GM12878 (cell line): Measurements from ENCODE around the gene DYNC1H1. TPM values are rescaled to one million over a fixed set of nuclear protein-coding genes. Genes with fewer than 3 reads are reported as not detected.

ENCODE experiments used
- ATAC-seq: fragments of 200-7000 bp; cut with Tn5 transposase; 3 replicates; pipeline ENCODE4 v1.9.1; 2020; ENCODE audit warnings: mild to moderate bottlenecking, moderate library complexity
- BruUV-seq: library from RNA; stranded (reverse); fragments of 400-500 nt; replicated peaks from 2 replicates; lab custom pipeline; 2021; lab: Mats Ljungman, UMichigan
- CTCF ChIA-PET: fragments of 300-600 bp; sonication (Branson Sonifier 250); formaldehyde crosslinking; extraction: SDS; loops from one replicate; lab custom pipeline; 2021; ENCODE audit warnings: inconsistent platforms; lab: Yijun Ruan, JAX
- POLR2A ChIA-PET: fragments of 350-600 bp; formaldehyde crosslinking; extraction: SDS; loops from one replicate; lab custom pipeline; 2021; ENCODE audit warnings: inconsistent platforms; lab: Charles Lee
- RAD21 ChIA-PET: fragments of 300-600 bp; sonication (Branson Sonifier 250); formaldehyde crosslinking; loops from one replicate; lab custom pipeline; 2023; ENCODE audit warnings: antibody characterized with exemption; ENCODE audit not compliant: unreplicated experiment; lab: Charles Lee
- SMC1A ChIA-PET: fragments of 300-600 bp; sonication (Branson Sonifier 250); formaldehyde crosslinking; loops from one replicate; lab custom pipeline; 2023; ENCODE audit not compliant: unreplicated experiment, uncharacterized antibody; lab: Charles Lee
- DNase-seq: peaks from one replicate; pipeline ENCODE4 v3.0.0-alpha.2; 2011; ENCODE audit warnings: low read depth, low spot score
- FAIRE-seq: peaks from 3 replicates; lab custom pipeline; 2011; peaks lifted over from hg19 to GRCh38; lab: Jason Lieb, UNC
- H2AFZ ChIP-seq: 2 replicates; pipeline ENCODE4 v1.6.0; 2011; ENCODE audit warnings: low read depth, low read length, control low read depth; ENCODE audit not compliant: control insufficient read depth
- H3K27ac ChIP-seq: 2 replicates; pipeline ENCODE4 v1.5.1; 2011; ENCODE audit warnings: control low read depth; ENCODE audit not compliant: control insufficient read depth, insufficient read depth
- H3K27me3 ChIP-seq, 2 experiments: replicated peaks in 1 of 2; 2 replicates each; pipeline versions ENCODE4 v1.6.0 to v1.6.1; 2011; ENCODE audit warnings: low read length in 1 of 2; ENCODE audit not compliant: control insufficient read depth in 2 of 2, insufficient read depth in 2 of 2
- H3K36me3 ChIP-seq, 2 experiments: 2 replicates each; pipeline ENCODE4 v1.5.1; 2011; ENCODE audit warnings: low read length in 1 of 2; ENCODE audit not compliant: control insufficient read depth in 2 of 2, insufficient read depth in 2 of 2
- H3K4me1 ChIP-seq: 2 replicates; pipeline ENCODE4 v1.6.1; 2011; ENCODE audit warnings: mild to moderate bottlenecking, low read length, moderate library complexity, mixed read lengths; ENCODE audit not compliant: control insufficient read depth, insufficient read depth
- H3K4me2 ChIP-seq: 2 replicates; pipeline ENCODE4 v1.6.0; 2011; ENCODE audit warnings: control low read depth; ENCODE audit not compliant: control insufficient read depth, insufficient read depth
- H3K4me3 ChIP-seq: fragments of 200-600 bp; sonication (generic); 2 replicates; pipeline ENCODE4 v1.5.1; 2016
- H3K79me2 ChIP-seq: 2 replicates; pipeline ENCODE4 v1.6.0; 2011; ENCODE audit warnings: low read length; ENCODE audit not compliant: control insufficient read depth, insufficient read depth
- H3K9ac ChIP-seq: 2 replicates; pipeline ENCODE4 v1.8.0; 2011; ENCODE audit warnings: low read length, control low read depth, mixed read lengths; ENCODE audit not compliant: control insufficient read depth, insufficient read depth
- H3K9me3 ChIP-seq: replicated peaks from 3 replicates; pipeline ENCODE4 v1.5.1; 2011; ENCODE audit warnings: mild to moderate bottlenecking, low read length; ENCODE audit not compliant: control insufficient read depth, insufficient read depth
- H4K20me1 ChIP-seq: 2 replicates; pipeline ENCODE4 v1.6.0; 2011; ENCODE audit not compliant: control insufficient read depth, insufficient read depth
- CBX5 ChIP-seq: sonication (generic); IDR thresholded peaks from 2 replicates; pipeline ENCODE4 v1.6.1; 2016; ENCODE audit warnings: low read depth, moderate library complexity, mild to moderate bottlenecking, inconsistent platforms
- CTCF ChIP-seq, 3 experiments: IDR thresholded peaks in 2 of 3; conservative IDR thresholded peaks in 1 of 3; 2 replicates each; pipeline ENCODE4 v1.5.1; 2011; ENCODE audit warnings: low read depth in 3 of 3, low read length in 3 of 3, mild to moderate bottlenecking in 3 of 3, control low read depth in 2 of 3, moderate library complexity in 2 of 3, inconsistent platforms in 1 of 3, mixed read lengths in 1 of 3; ENCODE audit not compliant: control insufficient read depth in 2 of 3, insufficient read depth in 1 of 3; ENCODE audit errors: extremely low read depth in 1 of 3
- ELK1 ChIP-seq: IDR thresholded peaks from 2 replicates; pipeline ENCODE4 v1.6.1; 2012; ENCODE audit warnings: low read depth, low read length, improper control_type of control experiment
- FOXK2 ChIP-seq: fragments of 450-650 bp; IDR thresholded peaks from 2 replicates; pipeline ENCODE4 v1.6.1; 2017; ENCODE audit warnings: mild to moderate bottlenecking, moderate library complexity
- IRF3 ChIP-seq: fragments of 450-650 bp; IDR thresholded peaks from 2 replicates; pipeline ENCODE4 v1.6.1; 2014; ENCODE audit warnings: mild to moderate bottlenecking
- IRF5 ChIP-seq: fragments of 450-650 bp; IDR thresholded peaks from 2 replicates; pipeline ENCODE4 v1.6.1; 2017; ENCODE audit warnings: borderline replicate concordance
- PKNOX1 ChIP-seq: fragments of 450-650 bp; IDR thresholded peaks from 2 replicates; pipeline ENCODE4 v1.6.1; 2016; ENCODE audit warnings: mild to moderate bottlenecking
- RBBP5 ChIP-seq: fragments of 200-600 bp; sonication (generic); conservative IDR thresholded peaks from 2 replicates; pipeline ENCODE4 v1.6.1; 2016
- ZBTB11 ChIP-seq: fragments of 450-650 bp; formaldehyde crosslinking; IDR thresholded peaks from 2 replicates; pipeline ENCODE4 v1.5.0; 2022; ENCODE audit warnings: mild to moderate bottlenecking, missing genetic modification characterization
- ZNF274 ChIP-seq: IDR thresholded peaks from one replicate; pipeline ENCODE4 v1.8.0; 2011; ENCODE audit not compliant: insufficient read length, insufficient read depth
- ZNF622 ChIP-seq: fragments of 450-650 bp; IDR thresholded peaks from 2 replicates; pipeline ENCODE4 v1.6.1; 2017; ENCODE audit warnings: mild to moderate bottlenecking, inconsistent platforms
- WGBS: methylation state at CpG from one replicate; pipeline ENCODE4 v1.1.6; 2016; ENCODE audit warnings: low lambda C conversion rate; ENCODE audit not compliant: insufficient replicate concordance, insufficient coverage; ENCODE audit errors: missing lambda C conversion rate; 5-methylcytosine and 5-hydroxymethylcytosine counted together
- in situ Hi-C: fragments of 300-500 bp; cut with MboI; formaldehyde crosslinking; loops from 9 replicates; pipeline ENCODE4 v1.14.3; 2018; ENCODE audit warnings: mixed read lengths
- intact Hi-C: fragments of 100-400 bp; cut with micrococcal nuclease; formaldehyde crosslinking; loops from one replicate; pipeline ENCODE4 v1.14.2; 2022; ENCODE audit not compliant: unreplicated experiment
- polyA plus RNA-seq, 11 experiments: library from polyadenylated mRNA; depleted of rRNA in 4 of 11; unstranded in 6 of 11; stranded (reverse) in 5 of 11; fragments of >200 nt; fragmentation: Nextera tagmentation in 4 of 11; fragmentation: Illumina TruSeq in 1 of 11; extraction: Ambion mirVana in 4 of 11; extraction: Trizol in 1 of 11; gene quantifications; 1 replicate in 1 of 11; 2 replicates in 10 of 11; pipeline versions ENCODE4 v1.2.1 to v1.2.3, GENCODE V29; 2011 to 2016; ENCODE audit warnings: inconsistent platforms in 2 of 11, missing spikeins in 2 of 11, low read depth in 1 of 11
- total RNA-seq, 4 experiments: library from RNA; depleted of rRNA in 3 of 4; stranded (reverse); fragments of >200 nt in 3 of 4; fragmentation: Illumina TruSeq in 1 of 4; extraction: Trizol in 1 of 4; gene quantifications; 2 replicates each; pipeline versions ENCODE4 v1.2.1 to v1.2.3, GENCODE V29; 2013 to 2021

DYNC1H1 gene
- total and polyA plus RNA-seq, 10 of the 15 experiments (the other 5 are each of a cell fraction or from before 2014, with no cell fraction given): 38.4 to 291 (median 111) TPM

- intact Hi-C loops: loop anchor here (2.0 kb wide), 2 partner anchors 34 to 252 kb away; no protein-coding TSS in a partner anchor
- peak; percentile 98 for ATAC-seq
- no peak overlapping the region for H3K4me3 ChIP-seq
- no peaks in the 10 kb centered on the region for H3K79me2 ChIP-seq
- in situ Hi-C loops: no loop called here
- no peaks in the 10 kb centered on the region for H3K4me1 ChIP-seq
- BruUV-seq: no TSS peak
- DNase-seq: peak; percentile 31
- ChIA-PET CTCF (interaction anchor here (0.6 to 2.9 kb wide), 5 partner anchors 33 to 292 kb away, joined by 3 to 19 read pairs (median 3); partner anchors contain the start of gene DYNC1H1), POLR2A (interaction anchor here (1.0 kb wide), 2 partner anchors 25 to 36 kb away, joined by 3 read pairs; no protein-coding TSS in a partner anchor), SMC1A (interaction anchor here (1.9 kb wide), 1 partner anchor 33 kb away, joined by 9 read pairs; no protein-coding TSS in a partner anchor), RAD21 (interaction anchor here (1.7 to 2.0 kb wide), 3 partner anchors 33 to 251 kb away, joined by 5 to 10 read pairs (median 5); no protein-coding TSS in a partner anchor)
- H3K27me3 ChIP-seq: no peaks in the 10 kb centered on the region
- H3K9me3 ChIP-seq: no peaks in the 10 kb centered on the region
- 42% methylated on average over 24 of the region's 26 CpGs for WGBS
- no peak overlapping the region for H3K27ac ChIP-seq
- no peak overlapping the region for H3K9ac ChIP-seq
- no peaks in the 10 kb centered on the region for H3K36me3 ChIP-seq
- peak; percentile 75 for FAIRE-seq
- no peak overlapping the region for H2AFZ ChIP-seq
- H3K4me2 ChIP-seq: no peak overlapping the region
- no peaks in the 10 kb centered on the region for H4K20me1 ChIP-seq
- no peak for TF ChIP-seq IRF5
- TF ChIP-seq PKNOX1: no peak
- TF ChIP-seq CTCF (IDR thresholded peaks at IDR 0.05 in 2 of 3, conservative IDR thresholded peaks at IDR 0.05 in 1 of 3; ENCODE audit: control insufficient read depth in 2 of 3, extremely low read depth in 1 of 3, insufficient read depth in 1 of 3, low read depth in 3 of 3, low read length in 3 of 3): peak; percentile 28 to 48 (median 37); a peak in 4 of 6 replicates
- no peak for TF ChIP-seq CBX5
- TF ChIP-seq ZBTB11 (CRISPR knock-in tag): no peak
- no peak for TF ChIP-seq ZNF622
- no peak for TF ChIP-seq ELK1
- TF ChIP-seq ZNF274: no peak
- no peak for TF ChIP-seq IRF3
- no peak for TF ChIP-seq RBBP5
- no peak for TF ChIP-seq FOXK2
These were observed 98.9 kb downstream of the DYNC1H1 start for GRCh38 chr14:102063109-102063807.
